ENCODE results near the gene TMEM203. TPM values are rescaled to one million over a fixed set of nuclear protein-coding genes. Genes with fewer than 3 reads are reported as not detected.

TMEM203 gene
- total and polyA plus RNA-seq, 2 of the 4 experiments (the other 2 are of a cell fraction), result 18.8 to 40.6 TPM

DNA sequence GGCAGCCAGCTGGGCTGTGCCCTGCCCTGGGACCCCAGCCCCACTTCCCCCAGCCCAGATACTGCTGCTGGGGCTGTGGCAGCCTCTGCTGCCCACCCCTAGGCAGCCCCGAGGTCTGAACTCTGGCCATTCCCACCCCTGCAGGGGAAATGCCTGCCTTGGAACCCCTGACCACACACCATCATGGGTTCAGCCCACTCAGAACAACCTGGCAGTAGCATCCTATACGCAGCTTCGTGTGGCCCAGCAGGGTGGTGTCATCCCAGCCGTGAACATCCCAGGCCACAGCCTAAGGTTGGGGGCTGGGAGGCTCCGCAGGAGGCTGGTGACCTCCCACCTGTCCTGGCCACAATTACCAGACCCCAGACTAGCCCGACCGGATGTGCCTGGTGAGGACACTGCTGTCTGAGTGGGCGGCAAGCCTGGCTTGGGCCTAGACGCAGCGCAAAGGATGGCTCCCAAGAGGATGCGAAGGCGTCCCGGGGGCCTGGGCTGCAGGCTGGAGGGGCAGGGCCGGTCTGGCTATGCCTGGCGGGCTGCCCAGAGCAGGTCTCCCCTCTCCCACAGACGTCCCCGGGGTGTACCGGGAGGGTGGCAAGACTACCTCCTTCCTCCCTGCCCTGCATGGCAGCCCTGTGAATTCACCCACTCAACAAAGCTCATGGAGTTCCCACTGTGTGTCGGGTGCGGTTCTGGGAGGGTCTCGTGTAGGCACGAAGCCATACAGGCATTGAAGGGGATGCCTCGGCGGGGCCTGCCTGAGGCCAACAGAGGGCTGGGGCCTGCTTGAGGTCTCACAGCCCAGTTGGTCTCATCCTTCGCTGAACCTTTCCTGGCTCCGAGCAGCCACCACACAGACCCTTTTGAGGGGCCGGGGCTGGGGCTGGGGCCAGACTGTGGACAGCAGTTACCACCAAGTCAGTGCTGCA, 23.8 kb upstream of the TMEM203 start (continued):
- TF ChIP-seq CTCF (conservative IDR thresholded peaks at IDR 0.05; ENCODE audit: low read depth, low read length) (no peak), SMC3 (IDR thresholded peaks at IDR 0.05; ENCODE audit: low read depth, low read length) (no peak), MAZ (IDR thresholded peaks at IDR 0.05; ENCODE audit: borderline replicate concordance, low read depth, low read length) (no peak)

Measured in IMR-90 (cell line).